Mesenchymal stem cell (in vitro differentiated cells and primary cell): ENCODE data around the gene CCDC197.

Experiments
- DNase-seq: peaks from one replicate; pipeline ENCODE4 v3.0.0-alpha.2; 2013
- H2AFZ ChIP-seq: one replicate; pipeline ENCODE4 v1.6.1; 2013; ENCODE audit warnings: low read depth, mild to moderate bottlenecking, control low read depth, inconsistent platforms, low read length, moderate library complexity
- H2AK5ac ChIP-seq: 2 replicates; pipeline ENCODE4 v1.6.1; 2013; ENCODE audit warnings: low read length, moderate library complexity, mild to moderate bottlenecking, inconsistent platforms; ENCODE audit not compliant: severe bottlenecking
- H2BK120ac ChIP-seq: one replicate; pipeline ENCODE4 v1.6.1; 2013; ENCODE audit warnings: low read depth, mild to moderate bottlenecking, inconsistent platforms, low read length, moderate library complexity
- H2BK12ac ChIP-seq, 2 experiments: one replicate each; pipeline ENCODE4 v1.6.1; 2013; ENCODE audit warnings: inconsistent platforms in 2 of 2, low read length in 2 of 2, mild to moderate bottlenecking in 2 of 2, moderate library complexity in 2 of 2, control low read depth in 1 of 2
- H2BK15ac ChIP-seq: one replicate; pipeline ENCODE4 v1.6.1; 2013; ENCODE audit warnings: mild to moderate bottlenecking, low read depth, inconsistent platforms; ENCODE audit not compliant: poor library complexity, severe bottlenecking
- H2BK5ac ChIP-seq: 2 replicates; pipeline ENCODE4 v1.6.1; 2013; ENCODE audit warnings: low read depth, mild to moderate bottlenecking, low read length, control low read depth, inconsistent platforms; ENCODE audit not compliant: poor library complexity, severe bottlenecking
- H3K14ac ChIP-seq, 2 experiments: one replicate each; pipeline ENCODE4 v1.6.1; 2013; ENCODE audit warnings: inconsistent platforms in 2 of 2, low read length in 2 of 2, control low read depth in 1 of 2, mild to moderate bottlenecking in 1 of 2, moderate library complexity in 1 of 2
- H3K18ac ChIP-seq, 2 experiments: one replicate each; pipeline ENCODE4 v1.6.1; 2013; ENCODE audit warnings: inconsistent platforms in 2 of 2, low read length in 2 of 2, control low read depth in 1 of 2, low read depth in 1 of 2, mild to moderate bottlenecking in 1 of 2
- H3K23ac ChIP-seq, 2 experiments: one replicate each; pipeline ENCODE4 v1.6.1; 2013; ENCODE audit warnings: inconsistent platforms in 2 of 2, low read length in 2 of 2, mild to moderate bottlenecking in 2 of 2, moderate library complexity in 2 of 2, control low read depth in 1 of 2
- H3K27ac ChIP-seq: 2 replicates; pipeline ENCODE4 v1.5.1; 2013; ENCODE audit warnings: mild to moderate bottlenecking, moderate library complexity, low read length, control low read depth, inconsistent platforms; ENCODE audit not compliant: poor library complexity, severe bottlenecking
- H3K27me3 ChIP-seq, 2 experiments: 2 replicates each; pipeline versions ENCODE4 v1.6.1 to v1.7.0; 2013; ENCODE audit warnings: low read length in 2 of 2, mild to moderate bottlenecking in 2 of 2, moderate library complexity in 2 of 2, control low read depth in 1 of 2, inconsistent platforms in 1 of 2; ENCODE audit not compliant: control insufficient read depth in 1 of 2, insufficient read depth in 1 of 2
- H3K36me3 ChIP-seq, 2 experiments: 2 replicates each; pipeline versions ENCODE4 v1.6.1 to v1.7.0; 2013; ENCODE audit warnings: low read length in 2 of 2, control low read depth in 1 of 2, inconsistent platforms in 1 of 2, low read depth in 1 of 2, mild to moderate bottlenecking in 1 of 2; ENCODE audit not compliant: insufficient read depth in 2 of 2, control insufficient read depth in 1 of 2
- H3K4ac ChIP-seq, 2 experiments: one replicate each; pipeline ENCODE4 v1.6.1; 2013; ENCODE audit warnings: inconsistent platforms in 2 of 2, low read length in 2 of 2, mild to moderate bottlenecking in 2 of 2, moderate library complexity in 2 of 2, control low read depth in 1 of 2, low read depth in 1 of 2
- H3K4me1 ChIP-seq: 2 replicates; pipeline ENCODE4 v1.6.1; 2013; ENCODE audit warnings: low read depth, low read length, control low read depth; ENCODE audit not compliant: control insufficient read depth, insufficient read depth
- H3K4me2 ChIP-seq: 2 replicates; pipeline ENCODE4 v1.6.1; 2013; ENCODE audit warnings: low read length, mild to moderate bottlenecking, inconsistent platforms; ENCODE audit not compliant: poor library complexity, severe bottlenecking
- H3K4me3 ChIP-seq, 2 experiments: 2 replicates each; pipeline versions ENCODE4 v1.5.1 to v1.7.0; 2013; ENCODE audit warnings: low read length in 2 of 2, mild to moderate bottlenecking in 2 of 2, control low read depth in 1 of 2, low read depth in 1 of 2; ENCODE audit not compliant: insufficient read depth in 1 of 2
- H3K79me1 ChIP-seq: replicated peaks from 2 replicates; pipeline ENCODE4 v1.6.1; 2013; ENCODE audit warnings: mild to moderate bottlenecking, control low read depth, low read length, inconsistent platforms; ENCODE audit not compliant: poor library complexity, severe bottlenecking
- H3K9ac ChIP-seq: 2 replicates; pipeline ENCODE4 v1.7.0; 2013; ENCODE audit warnings: mild to moderate bottlenecking, low read length, moderate library complexity
- H3K9me3 ChIP-seq: 2 replicates; pipeline ENCODE4 v1.7.0; 2013; ENCODE audit warnings: mild to moderate bottlenecking, low read length; ENCODE audit not compliant: control insufficient read depth
- H4K8ac ChIP-seq: one replicate; pipeline ENCODE4 v1.6.1; 2013; ENCODE audit warnings: inconsistent platforms, mild to moderate bottlenecking, low read length, moderate library complexity
- H4K91ac ChIP-seq: one replicate; pipeline ENCODE4 v1.6.1; 2013; ENCODE audit warnings: mild to moderate bottlenecking, low read length, inconsistent platforms
- WGBS: methylation state at CpG from one replicate; pipeline ENCODE4 v1.1.7; 2013; ENCODE audit warnings: mixed read lengths; 5-methylcytosine and 5-hydroxymethylcytosine counted together

Gene CCDC197

DNA sequence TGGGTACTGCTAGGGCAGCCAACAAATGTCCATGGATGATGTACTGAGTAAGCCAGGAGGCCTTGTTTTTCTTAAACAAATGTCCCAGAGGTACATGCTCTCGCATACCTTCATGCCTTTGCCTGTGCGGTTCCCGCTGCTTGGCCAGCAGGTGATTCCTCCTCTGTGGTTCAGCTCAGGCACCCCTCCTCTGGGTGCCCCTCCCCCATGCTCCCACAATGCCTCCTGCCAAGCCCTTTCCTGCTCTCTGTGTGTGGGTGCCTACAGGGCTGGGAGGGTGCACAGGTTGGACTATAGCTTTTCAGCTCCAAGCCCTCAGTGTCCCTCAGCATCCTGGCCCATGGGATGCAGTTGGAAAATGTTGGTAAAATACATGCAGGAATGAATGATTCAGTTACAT is 44.3 kb upstream of the CCDC197 start:
- Histone ChIP-seq H3K14ac (no peak overlapping the region), H3K18ac (no peak overlapping the region), H3K79me1 (no peaks in the 10 kb centered on the region), H3K27me3 (peaks cover 0 to 21% of the 10 kb centered on the region in 2 experiments), H3K27ac (no peak overlapping the region), H4K8ac (no peak overlapping the region), H3K4me3 (no peak overlapping the region), H2BK15ac (no peak overlapping the region), H2AK5ac (peak overlapping the region; percentile 27), H2BK5ac (no peak overlapping the region), H3K36me3 (no peaks in the 10 kb centered on the region), H3K9me3 (no peaks in the 10 kb centered on the region), H2AFZ (no peak overlapping the region), H3K4me1 (peaks cover 58% of the 10 kb centered on the region), H3K23ac (no peak overlapping the region), H4K91ac (no peak overlapping the region), H2BK12ac (no peak overlapping the region), H3K9ac (no peak overlapping the region), H3K4me2 (no peak overlapping the region), H2BK120ac (no peak overlapping the region), H3K4ac (no peak overlapping the region)
- DNase-seq = no peak
- WGBS = 100% methylated on average over 3 of the region's 3 CpGs

DNA sequence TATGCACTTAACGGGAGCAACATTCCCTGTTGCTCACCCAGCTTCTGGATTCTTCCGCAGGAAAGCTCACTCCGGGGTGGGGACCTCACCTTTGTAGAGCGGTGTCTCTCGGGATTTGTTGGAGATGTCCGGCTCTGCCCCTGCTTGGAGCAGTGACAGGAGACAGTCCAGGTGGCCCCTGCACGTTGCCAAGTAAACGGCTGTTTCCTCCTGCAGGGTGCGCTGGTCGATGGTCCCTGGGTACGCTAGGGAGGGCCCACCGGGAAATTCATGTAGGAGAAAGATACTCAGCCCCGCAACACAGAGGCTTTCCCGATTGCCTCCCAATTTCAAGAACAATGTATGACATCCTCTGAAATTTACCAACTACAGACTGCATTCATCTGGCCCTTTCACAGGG is 43.8 kb upstream of the CCDC197 start:
- Histone ChIP-seq H4K8ac (no peak overlapping the region), H3K4me2 (no peak overlapping the region), H3K9ac (no peak overlapping the region), H3K27me3 (peaks cover 0 to 21% of the 10 kb centered on the region in 2 experiments), H2BK5ac (no peak overlapping the region), H2BK15ac (no peak overlapping the region), H3K18ac (no peak overlapping the region), H2AFZ (no peak overlapping the region), H3K79me1 (no peaks in the 10 kb centered on the region), H3K27ac (no peak overlapping the region), H3K4ac (no peak overlapping the region), H4K91ac (no peak overlapping the region), H3K14ac (peak overlapping the region in 1 of 2 experiments; percentile 35), H2BK12ac (no peak overlapping the region), H3K9me3 (no peaks in the 10 kb centered on the region), H3K23ac (no peak overlapping the region), H2AK5ac (no peak overlapping the region), H2BK120ac (no peak overlapping the region), H3K36me3 (no peaks in the 10 kb centered on the region), H3K4me1 (peaks cover 62% of the 10 kb centered on the region), H3K4me3 (no peak overlapping the region)
- 71% methylated on average over 14 of the region's 14 CpGs for WGBS
- DNase-seq = no peak

DNA sequence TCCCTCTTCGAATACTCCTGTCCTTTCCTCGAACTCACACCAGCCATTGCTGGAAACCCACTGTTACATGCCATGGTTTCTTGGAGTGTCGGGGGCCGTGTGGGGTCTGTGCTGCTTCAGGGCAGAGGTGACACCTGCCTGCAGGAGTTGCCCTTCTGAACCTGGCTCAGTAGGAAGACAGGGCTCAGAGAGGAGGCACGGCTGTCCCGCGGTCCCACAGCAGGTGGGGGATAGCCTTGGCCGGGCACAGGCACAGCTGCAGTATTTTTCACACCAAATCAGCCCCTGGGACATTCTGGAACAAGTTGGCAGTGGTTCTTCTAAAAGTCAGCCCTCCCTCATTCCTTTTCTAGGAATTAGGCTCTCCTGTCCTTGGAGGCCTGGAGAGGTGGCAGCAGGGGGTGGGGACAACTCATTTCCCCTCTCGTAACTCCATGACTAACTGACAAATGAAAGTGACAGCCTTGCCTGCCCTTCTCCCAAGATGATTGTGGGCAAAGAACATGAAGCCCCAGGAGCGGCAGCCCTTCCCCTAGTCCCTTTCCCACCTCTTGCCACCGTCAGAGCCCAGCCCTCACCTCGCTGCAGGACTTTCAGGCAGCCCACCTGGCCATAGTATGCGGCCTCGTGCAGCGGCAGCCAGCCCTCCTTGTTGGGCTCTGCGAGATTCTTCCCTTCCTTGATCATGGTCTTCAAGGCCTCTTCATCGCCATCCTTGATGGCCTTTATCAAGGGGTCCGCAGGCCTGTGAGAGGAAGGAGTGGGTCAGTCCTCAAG is 43.2 kb upstream of the CCDC197 start:
- peaks cover 65% of the 10 kb centered on the region for H3K4me1 ChIP-seq
- H3K18ac ChIP-seq = no peak overlapping the region
- H3K9me3 ChIP-seq = no peaks in the 10 kb centered on the region
- peak overlapping the region; percentile 85 for H2AK5ac ChIP-seq
- H2BK120ac ChIP-seq = no peak overlapping the region
- DNase-seq = no peak
- no peak overlapping the region for H3K27ac ChIP-seq
- H3K79me1 ChIP-seq = no peaks in the 10 kb centered on the region
- H3K4me3 ChIP-seq = no peak overlapping the region
- H3K4me2 ChIP-seq = no peak overlapping the region
- no peak overlapping the region for H4K8ac ChIP-seq
- no peak overlapping the region for H2AFZ ChIP-seq
- no peak overlapping the region for H3K23ac ChIP-seq
- H3K36me3 ChIP-seq = no peaks in the 10 kb centered on the region
- H2BK15ac ChIP-seq = no peak overlapping the region
- peak overlapping the region in 1 of 2 experiments; percentile 35 for H3K14ac ChIP-seq
- no peak overlapping the region for H2BK5ac ChIP-seq
- H3K4ac ChIP-seq = no peak overlapping the region
- H4K91ac ChIP-seq = no peak overlapping the region
- H3K27me3 ChIP-seq = peaks cover 0 to 21% of the 10 kb centered on the region in 2 experiments
- no peak overlapping the region for H2BK12ac ChIP-seq
- no peak overlapping the region for H3K9ac ChIP-seq
- WGBS = 80% methylated on average over 18 of the region's 18 CpGs

DNA sequence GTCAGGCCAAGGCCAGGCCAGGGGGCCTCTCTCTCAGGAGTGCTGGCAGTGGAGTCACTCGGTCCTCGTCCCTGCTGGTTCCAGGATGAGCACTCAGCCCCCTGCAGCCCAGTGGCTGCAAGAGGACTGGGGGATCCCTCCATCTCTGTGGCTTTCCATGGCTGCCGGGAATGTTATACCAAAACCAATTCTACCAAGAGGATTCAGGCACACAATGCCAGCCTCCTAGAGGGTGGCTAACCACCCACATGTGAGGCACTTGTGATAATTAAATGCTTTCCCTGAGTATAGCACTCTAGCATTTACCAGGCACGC is 42.6 kb upstream of the CCDC197 start:
- H3K4me2 ChIP-seq = no peak overlapping the region
- 87% methylated on average over 3 of the region's 4 CpGs for WGBS
- no peak for DNase-seq
- H3K27me3 ChIP-seq = peaks cover 0 to 21% of the 10 kb centered on the region in 2 experiments
- no peak overlapping the region for H3K4ac ChIP-seq
- H2AFZ ChIP-seq = no peak overlapping the region
- H2BK12ac ChIP-seq = no peak overlapping the region
- peaks cover 67% of the 10 kb centered on the region for H3K4me1 ChIP-seq
- H3K27ac ChIP-seq = no peak overlapping the region
- H2BK120ac ChIP-seq = no peak overlapping the region
- no peak overlapping the region for H3K14ac ChIP-seq
- H3K4me3 ChIP-seq = no peak overlapping the region
- peak overlapping the region; percentile 85 for H2AK5ac ChIP-seq
- H3K9ac ChIP-seq = no peak overlapping the region
- H3K9me3 ChIP-seq = no peaks in the 10 kb centered on the region
- H3K18ac ChIP-seq = no peak overlapping the region
- H4K91ac ChIP-seq = no peak overlapping the region
- no peak overlapping the region for H3K23ac ChIP-seq
- H3K79me1 ChIP-seq = no peaks in the 10 kb centered on the region
- H4K8ac ChIP-seq = no peak overlapping the region
- H2BK5ac ChIP-seq = no peak overlapping the region
- no peaks in the 10 kb centered on the region for H3K36me3 ChIP-seq
- no peak overlapping the region for H2BK15ac ChIP-seq
